ENCODE results near the gene KRTAP10-8. TPM values are rescaled to one million over a fixed set of nuclear protein-coding genes. Genes with fewer than 3 reads are reported as not detected.
A peak's percentile ranks its signal among the peaks of the same experiment; 100 is the strongest.

Gene KRTAP10-8
- total RNA-seq, 1 donor from 2014 or later = not detected

GRCh38 chr21:44617071-44617501, 5.2 kb downstream of the KRTAP10-8 start:
- no peak overlapping the region for H3K4me3 Mint-ChIP-seq
- Histone ChIP-seq H3K27ac (no peak overlapping the region), H4K20me1 (ENCODE audit: low read depth) (no peaks in the 10 kb centered on the region), H3K9ac (no peak overlapping the region), H3K27me3 (no peaks in the 10 kb centered on the region), H3K9me3 (ENCODE audit: low read depth) (no peaks in the 10 kb centered on the region), H3K4me2 (no peak overlapping the region), H3K4me1 (peaks cover 5% of the 10 kb centered on the region), H3K36me3 (no peaks in the 10 kb centered on the region), H3K79me2 (ENCODE audit: low read depth) (no peaks in the 10 kb centered on the region), H3F3A (ENCODE audit: low read depth) (no peaks in the 10 kb centered on the region), H2AFZ (replicated peaks) (peak overlapping the region; percentile 24), H3K4me3 (no peak overlapping the region)
- H3K9me3 Mint-ChIP-seq = peaks cover 34% of the 10 kb centered on the region
- no peak for DNase-seq (ENCODE audit: low spot score)
- H3K36me3 Mint-ChIP-seq = no peaks in the 10 kb centered on the region
- peaks cover 2% of the 10 kb centered on the region for H3K27me3 Mint-ChIP-seq (ENCODE audit: insufficient read depth, low read depth)
- no peaks in the 10 kb centered on the region for H3K4me1 Mint-ChIP-seq
- no peak for TF ChIP-seq CTCF (IDR thresholded peaks at IDR 0.05)
- H3K27ac Mint-ChIP-seq = no peak overlapping the region

GRCh38 chr21:44618504-44618903, 6.6 kb downstream of the KRTAP10-8 start:
- TF ChIP-seq EZH2 (IDR thresholded peaks at IDR 0.05) (no peak), CTCF (IDR thresholded peaks at IDR 0.05) (peak; percentile 30), EZH2phosphoT487 (IDR thresholded peaks at IDR 0.05) (no peak)
- no peak for DNase-seq (ENCODE audit: low spot score)
- H3K27ac Mint-ChIP-seq = no peak overlapping the region

GRCh38 chr21:44618909-44619308, 7.0 kb downstream of the KRTAP10-8 start:
- peaks cover 42% of the 10 kb centered on the region for H3K9me3 Mint-ChIP-seq
- Histone ChIP-seq H3K4me1 (peaks cover 5% of the 10 kb centered on the region), H3K36me3 (no peaks in the 10 kb centered on the region), H3K9ac (no peak overlapping the region), H3K27ac (no peak overlapping the region), H3K27me3 (no peaks in the 10 kb centered on the region), H3K4me3 (no peak overlapping the region), H3K79me2 (ENCODE audit: low read depth) (no peaks in the 10 kb centered on the region), H4K20me1 (ENCODE audit: low read depth) (no peaks in the 10 kb centered on the region), H3K4me2 (no peak overlapping the region), H2AFZ (replicated peaks) (no peak overlapping the region), H3K9me3 (ENCODE audit: low read depth) (peaks cover 10% of the 10 kb centered on the region), H3F3A (ENCODE audit: low read depth) (no peaks in the 10 kb centered on the region)
- no peak for TF ChIP-seq CTCF (IDR thresholded peaks at IDR 0.05)
- TF ChIP-seq EZH2phosphoT487 (IDR thresholded peaks at IDR 0.05) = no peak
- TF ChIP-seq EZH2 (IDR thresholded peaks at IDR 0.05) = no peak
- H3K4me3 Mint-ChIP-seq = no peak overlapping the region
- peaks cover 2% of the 10 kb centered on the region for H3K27me3 Mint-ChIP-seq (ENCODE audit: insufficient read depth, low read depth)
- no peaks in the 10 kb centered on the region for H3K36me3 Mint-ChIP-seq
- no peak for DNase-seq (ENCODE audit: low spot score)
- no peak overlapping the region for H3K27ac Mint-ChIP-seq
- no peaks in the 10 kb centered on the region for H3K4me1 Mint-ChIP-seq

More at GRCh38 chr21:44618504-44618903, 6.6 kb downstream of the KRTAP10-8 start:
- H3K36me3 Mint-ChIP-seq = no peaks in the 10 kb centered on the region
- Histone ChIP-seq H3K36me3 (no peaks in the 10 kb centered on the region), H3K4me2 (no peak overlapping the region), H3K27me3 (no peaks in the 10 kb centered on the region), H4K20me1 (ENCODE audit: low read depth) (no peaks in the 10 kb centered on the region), H3F3A (ENCODE audit: low read depth) (no peaks in the 10 kb centered on the region), H3K27ac (no peak overlapping the region), H3K4me1 (peaks cover 5% of the 10 kb centered on the region), H3K9me3 (ENCODE audit: low read depth) (peaks cover 6% of the 10 kb centered on the region), H3K4me3 (no peak overlapping the region), H2AFZ (replicated peaks) (no peak overlapping the region), H3K79me2 (ENCODE audit: low read depth) (no peaks in the 10 kb centered on the region), H3K9ac (no peak overlapping the region)
- peaks cover 2% of the 10 kb centered on the region for H3K27me3 Mint-ChIP-seq (ENCODE audit: insufficient read depth, low read depth)
- H3K4me1 Mint-ChIP-seq = no peaks in the 10 kb centered on the region
- no peak overlapping the region for H3K4me3 Mint-ChIP-seq
- peaks cover 38% of the 10 kb centered on the region for H3K9me3 Mint-ChIP-seq
